ENCODE data around the gene FIBP. TPM values are rescaled to one million over a fixed set of nuclear protein-coding genes. Genes with fewer than 3 reads are reported as not detected.

The FIBP gene
- total RNA-seq, 2 donors from 2014 or later = 50.9 to 82.8 TPM

DNA sequence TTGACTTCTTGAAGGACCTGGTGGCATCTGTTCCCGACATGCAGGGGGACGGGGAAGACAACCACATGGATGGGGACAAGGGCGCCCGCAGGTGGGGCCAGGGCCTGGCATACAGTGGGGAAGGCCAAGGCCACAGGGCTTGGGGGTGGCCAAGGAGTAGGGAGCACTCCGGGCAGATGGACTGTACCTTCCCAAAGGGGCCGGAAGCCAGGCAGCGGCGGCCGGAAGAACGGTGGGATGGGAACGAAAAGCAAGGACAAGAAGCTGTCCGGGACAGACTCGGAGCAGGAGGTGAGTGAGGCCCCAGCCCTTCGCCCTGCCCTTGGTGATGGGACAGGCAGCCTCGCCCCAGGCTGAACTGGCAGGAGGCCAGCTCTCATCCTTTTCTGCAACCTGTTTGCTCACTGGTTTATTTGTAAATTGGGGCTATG is 32.1 kb upstream of the FIBP start:
- TF ChIP-seq, protein P1, sequence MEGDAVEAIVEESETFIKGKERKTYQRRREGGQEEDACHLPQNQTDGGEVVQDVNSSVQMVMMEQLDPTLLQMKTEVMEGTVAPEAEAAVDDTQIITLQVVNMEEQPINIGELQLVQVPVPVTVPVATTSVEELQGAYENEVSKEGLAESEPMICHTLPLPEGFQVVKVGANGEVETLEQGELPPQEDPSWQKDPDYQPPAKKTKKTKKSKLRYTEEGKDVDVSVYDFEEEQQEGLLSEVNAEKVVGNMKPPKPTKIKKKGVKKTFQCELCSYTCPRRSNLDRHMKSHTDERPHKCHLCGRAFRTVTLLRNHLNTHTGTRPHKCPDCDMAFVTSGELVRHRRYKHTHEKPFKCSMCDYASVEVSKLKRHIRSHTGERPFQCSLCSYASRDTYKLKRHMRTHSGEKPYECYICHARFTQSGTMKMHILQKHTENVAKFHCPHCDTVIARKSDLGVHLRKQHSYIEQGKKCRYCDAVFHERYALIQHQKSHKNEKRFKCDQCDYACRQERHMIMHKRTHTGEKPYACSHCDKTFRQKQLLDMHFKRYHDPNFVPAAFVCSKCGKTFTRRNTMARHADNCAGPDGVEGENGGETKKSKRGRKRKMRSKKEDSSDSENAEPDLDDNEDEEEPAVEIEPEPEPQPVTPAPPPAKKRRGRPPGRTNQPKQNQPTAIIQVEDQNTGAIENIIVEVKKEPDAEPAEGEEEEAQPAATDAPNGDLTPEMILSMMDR (IDR thresholded peaks at IDR 0.05) = no peak
- no peaks in the 10 kb centered on the region for H3K9me3 ChIP-seq
- H3K27me3 ChIP-seq = no peaks in the 10 kb centered on the region
- peaks cover 12% of the 10 kb centered on the region for H3K36me3 ChIP-seq
- peak overlapping the region in 1 of 2 donors; percentile 88 for H3K27ac ChIP-seq
- peaks cover 0 to 45% of the 10 kb centered on the region in 2 donors for H3K4me1 ChIP-seq
- peak overlapping the region; percentile 98 to 99 for H3K4me3 ChIP-seq
- DNase-seq (ENCODE audit: low spot score) = no peak

GRCh38 chr11:65919573-65920371 is 31.5 kb upstream of the FIBP start:
- DNase-seq (ENCODE audit: low spot score) = no peak
- H3K4me1 ChIP-seq = peaks cover 0 to 51% of the 10 kb centered on the region in 2 donors
- H3K27me3 ChIP-seq = no peaks in the 10 kb centered on the region
- H3K27ac ChIP-seq = peak overlapping the region; percentile 88 to 96
- H3K36me3 ChIP-seq = peaks cover 12% of the 10 kb centered on the region
- TF ChIP-seq, protein P1 (IDR thresholded peaks at IDR 0.05) = no peak
- peak overlapping the region; percentile 98 to 99 for H3K4me3 ChIP-seq
- H3K9me3 ChIP-seq = no peaks in the 10 kb centered on the region

DNA sequence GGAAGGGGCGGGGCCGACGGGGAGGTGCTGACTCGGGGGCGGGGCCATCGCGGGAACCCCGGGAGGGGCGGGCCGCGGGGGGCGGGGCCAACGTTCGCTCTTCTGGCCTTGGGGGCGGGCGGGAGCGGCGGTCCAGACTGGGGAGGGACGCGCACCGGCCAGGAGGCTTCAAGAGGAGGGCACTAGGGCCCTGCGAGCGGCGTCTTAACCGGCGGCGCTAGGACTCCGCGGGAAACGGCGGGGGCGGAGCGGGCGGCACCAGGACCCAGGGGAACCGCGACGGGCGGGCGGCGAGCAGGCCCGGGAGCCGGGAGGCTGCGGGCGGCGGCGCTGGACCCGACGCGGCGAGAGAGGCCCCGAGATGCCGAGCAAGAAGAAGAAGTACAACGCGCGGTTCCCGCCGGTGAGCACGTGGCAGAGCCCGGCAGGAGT is 30.9 kb upstream of the FIBP start, which contains the start of gene DRAP1:
Gene DRAP1 (plus strand): TSS at position 286 of the 432 bp plus-strand sequence. CDS start 76 bp downstream, at position 362.
- no peaks in the 10 kb centered on the region for H3K9me3 ChIP-seq
- DNase-seq (ENCODE audit: low spot score) = peak; percentile 98
- no peaks in the 10 kb centered on the region for H3K27me3 ChIP-seq
- peaks cover 12% of the 10 kb centered on the region for H3K36me3 ChIP-seq
- peaks cover 0 to 53% of the 10 kb centered on the region in 2 donors for H3K4me1 ChIP-seq
- TF ChIP-seq, protein P1 (IDR thresholded peaks at IDR 0.05) = no peak
- H3K4me3 ChIP-seq = peak within 1 kb of the TSS; percentile 98 to 99
- H3K27ac ChIP-seq = peak within 1 kb of the TSS; percentile 93 to 96

DNA sequence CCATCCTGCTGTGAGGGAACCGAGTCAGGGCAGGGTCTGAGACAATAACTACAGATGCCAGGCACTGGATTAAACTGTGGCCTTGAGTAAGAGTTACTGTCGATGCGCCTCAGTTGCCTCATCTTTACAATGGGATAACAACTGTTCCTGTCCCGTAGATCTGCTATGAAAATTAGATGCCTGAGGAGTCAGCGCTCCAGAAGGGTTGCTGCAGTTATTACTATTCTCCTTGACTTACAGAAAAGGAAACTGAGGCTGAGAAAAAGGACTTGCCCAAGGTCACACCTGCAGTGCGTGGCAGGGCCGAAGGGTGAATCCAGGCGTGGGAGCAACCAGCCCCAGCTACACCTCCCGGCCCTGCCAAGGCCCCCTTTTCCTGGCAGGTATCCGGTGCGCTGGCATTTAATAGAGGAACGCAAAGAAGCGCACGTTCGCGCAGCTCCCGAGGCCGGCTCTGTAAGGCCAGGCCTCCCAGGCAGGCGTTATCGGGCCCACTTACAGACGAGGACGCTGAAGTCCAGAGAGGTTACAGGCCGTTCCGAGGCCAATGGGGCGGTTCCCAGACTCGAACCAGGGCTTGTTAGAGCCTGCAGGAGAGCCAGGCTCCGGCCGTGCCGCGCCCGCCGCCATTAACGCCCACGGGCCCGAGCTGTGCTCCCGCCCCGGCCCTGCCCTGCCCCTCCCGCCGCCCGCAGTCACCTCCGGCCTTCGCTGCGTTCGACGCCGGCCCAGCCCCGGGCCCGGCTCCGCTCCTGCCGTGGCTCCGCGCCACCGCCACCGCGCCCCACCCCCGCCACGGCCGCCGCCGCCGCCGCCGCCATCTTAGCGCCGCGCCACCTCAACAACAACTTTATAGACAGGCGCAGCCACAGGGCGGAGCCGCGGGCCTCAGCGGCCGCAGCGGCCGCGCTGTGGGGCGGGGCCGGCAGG is 30.2 kb upstream of the FIBP start, which contains the start of gene C11orf68:
Gene C11orf68 (minus strand): TSS at position 852 of the 930 bp plus-strand sequence. CDS start 31 bp downstream, at position 821.
- peak within 1 kb of the TSS; percentile 93 to 96 for H3K27ac ChIP-seq
- H3K4me3 ChIP-seq = peak within 1 kb of the TSS; percentile 98 to 99
- no peaks in the 10 kb centered on the region for H3K27me3 ChIP-seq
- TF ChIP-seq, protein P1 (IDR thresholded peaks at IDR 0.05) = no peak
- H3K9me3 ChIP-seq = no peaks in the 10 kb centered on the region
- peaks cover 12% of the 10 kb centered on the region for H3K36me3 ChIP-seq
- peaks cover 0 to 53% of the 10 kb centered on the region in 2 donors for H3K4me1 ChIP-seq
- no peak for DNase-seq (ENCODE audit: low spot score)

GRCh38 chr11:65917434-65918210 is 29.4 kb upstream of the FIBP start:
- Histone ChIP-seq H3K27ac (peak overlapping the region; percentile 93 to 97), H3K9me3 (no peaks in the 10 kb centered on the region), H3K4me1 (peaks cover 0 to 53% of the 10 kb centered on the region in 2 donors), H3K27me3 (no peaks in the 10 kb centered on the region), H3K36me3 (peaks cover 6% of the 10 kb centered on the region), H3K4me3 (peak overlapping the region; percentile 98 to 99)
- TF ChIP-seq, protein P1 (IDR thresholded peaks at IDR 0.05) = no peak
- DNase-seq (ENCODE audit: low spot score) = no peak

Data from right atrium auricular region (tissue), 2 donors.